ENCODE data around the gene PCNX2. TPM values are rescaled to one million over a fixed set of nuclear protein-coding genes. Genes with fewer than 3 reads are reported as not detected.
A peak's percentile ranks its signal among the peaks of the same experiment; 100 is the strongest.
"Not testable (repeated sequence)": the region's sequence is repeated elsewhere in the genome, so short reads cannot be mapped to it uniquely, and the experiment has no call there.

PCNX2 gene
- total RNA-seq, 8 experiments from 2014 or later = 3.6 to 40.8 (median 27.9) TPM

DNA sequence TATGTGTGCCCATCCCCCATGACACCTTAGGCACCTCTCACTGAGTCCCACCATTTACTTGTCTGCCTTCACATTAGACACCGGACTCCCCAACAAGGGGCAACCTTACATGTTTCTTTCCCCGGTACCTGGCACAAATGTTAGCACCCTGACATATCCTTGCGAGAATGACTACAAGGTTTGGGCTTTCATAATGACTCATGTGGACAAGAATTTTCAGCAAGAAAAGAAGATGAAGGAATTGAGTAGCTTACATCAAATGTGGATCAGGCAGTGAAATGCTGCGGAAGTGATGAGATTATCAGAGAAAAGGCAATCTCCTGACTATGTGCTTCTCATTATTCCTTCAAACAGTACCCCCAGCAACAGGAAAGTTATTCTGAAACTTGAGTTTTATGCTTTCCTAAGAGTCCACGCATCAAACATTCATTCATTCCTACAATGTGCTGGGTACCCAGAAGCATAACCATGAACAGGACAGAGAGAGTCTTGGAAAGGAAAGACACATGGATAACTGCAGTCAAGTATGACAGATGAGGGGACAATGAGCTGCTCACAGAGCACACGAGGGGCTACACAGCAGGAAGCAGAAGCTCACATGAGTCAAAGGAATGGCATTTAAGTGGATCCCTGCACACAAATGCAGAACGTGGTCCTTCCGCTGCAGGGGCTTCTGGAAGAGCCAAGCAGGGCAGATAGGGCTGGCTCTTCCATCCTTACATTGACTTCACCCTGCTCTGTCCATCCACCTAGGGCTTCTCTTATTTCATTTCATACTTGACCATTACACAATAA is 112.1 kb downstream of the PCNX2 start:
- WGBS, 10 experiments = 44 to 90% (median 80%) methylated on average over 1 to 7 of the region's 8 CpGs; no CpG with 5 or more reads in 1 of the 10 experiments
- no peak for ATAC-seq (replicated peaks in 6 of 8)
- Histone ChIP-seq H3K4me1 (replicated peaks in 1 of 2) (peaks cover 0 to 4% of the 10 kb centered on the region in 2 donors), H3K4me3 (no peak overlapping the region), H3K27ac (no peak overlapping the region)
- in situ Hi-C loops (cut with MboI; ENCODE audit: low pct_unique_long_range_greater_than_20kb in 2 of 9, low sequenced_read_pairs in 9 of 9, unreplicated experiment in 9 of 9) = no loop called here

DNA sequence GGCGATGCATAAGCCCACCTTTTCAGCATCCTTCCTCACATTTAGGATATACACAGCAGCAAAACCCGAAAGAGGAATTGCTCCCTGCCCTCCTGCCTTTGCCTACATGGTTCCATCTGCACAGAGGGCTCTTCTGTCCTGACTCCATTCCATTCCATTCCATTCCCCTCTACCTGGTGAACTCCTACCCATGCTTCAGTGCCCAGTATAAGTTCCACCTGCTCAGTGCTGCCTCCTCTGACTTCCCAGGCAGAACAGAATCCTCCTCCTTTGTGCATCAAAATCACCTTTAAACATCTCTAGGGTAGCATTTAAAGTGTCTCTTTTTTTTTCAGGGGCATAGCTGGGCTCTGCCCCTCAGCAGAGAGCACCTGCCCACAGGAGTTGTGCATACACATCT is 112.9 kb downstream of the PCNX2 start:
- in situ Hi-C loops (cut with MboI; ENCODE audit: low pct_unique_long_range_greater_than_20kb in 2 of 9, low sequenced_read_pairs in 9 of 9, unreplicated experiment in 9 of 9) = no loop called here
- no peak overlapping the region for H3K27ac ChIP-seq
- ATAC-seq (replicated peaks in 6 of 8) = no peak
- H3K4me1 ChIP-seq (replicated peaks in 1 of 2) = peaks cover 0 to 4% of the 10 kb centered on the region in 2 donors
- 55 to 100% (median 86%) methylated on average over 1 to 2 of the region's 2 CpGs; no CpG with 5 or more reads in 2 of the 10 experiments for WGBS, 10 experiments
- H3K4me3 ChIP-seq = no peak overlapping the region

DNA sequence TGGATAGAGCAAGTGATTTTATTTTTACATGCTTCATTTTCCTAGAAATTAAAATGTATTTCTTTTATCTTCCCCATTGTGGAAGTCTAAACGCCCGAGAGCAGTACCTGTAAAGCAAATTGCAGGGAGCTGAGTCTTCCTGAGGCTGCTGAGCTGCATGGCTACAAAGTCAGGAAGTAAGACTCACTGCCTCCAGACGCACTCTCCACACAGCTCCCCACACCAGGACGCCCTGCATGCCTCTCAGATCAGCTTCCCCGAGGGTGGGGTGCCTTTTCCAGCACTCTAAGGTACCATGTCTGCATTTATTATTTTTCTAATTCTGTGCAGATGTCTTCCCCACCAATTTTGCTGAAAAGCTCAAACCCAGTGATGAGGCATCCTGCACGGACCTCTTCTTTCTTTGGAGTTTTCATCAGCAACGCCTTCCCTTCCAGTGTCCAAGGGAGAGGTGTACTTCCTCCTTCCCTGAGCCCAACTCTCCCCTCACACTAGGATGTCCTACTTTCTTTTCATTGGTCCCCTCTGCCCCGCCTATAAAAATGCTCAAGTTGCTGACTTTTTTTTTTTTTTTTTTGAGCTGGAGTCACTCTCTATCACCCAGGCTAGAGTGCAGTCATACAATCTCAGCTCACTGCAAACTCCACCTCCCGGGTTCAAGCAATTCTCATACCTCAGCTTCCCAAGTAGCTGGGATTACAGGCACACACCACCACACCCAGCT is 114.7 kb downstream of the PCNX2 start:
- Histone ChIP-seq H3K4me3 (no peak overlapping the region), H3K27ac (no peak overlapping the region), H3K4me1 (replicated peaks in 1 of 2) (peaks cover 0 to 4% of the 10 kb centered on the region in 2 donors)
- ATAC-seq (replicated peaks in 6 of 8) = peak in 2 of 8 experiments; percentile 70 to 75
- in situ Hi-C loops (cut with MboI; ENCODE audit: low pct_unique_long_range_greater_than_20kb in 2 of 9, low sequenced_read_pairs in 9 of 9, unreplicated experiment in 9 of 9) = no loop called here
- WGBS, 10 experiments = 74 to 100% (median 86%) methylated on average over 1 to 9 of the region's 9 CpGs

GRCh38 chr1:233179638-233180037 is 115.9 kb downstream of the PCNX2 start:
- H3K27ac ChIP-seq; ATAC-seq (replicated peaks in 6 of 8); H3K4me3 ChIP-seq; in situ Hi-C loops (cut with MboI; ENCODE audit: low pct_unique_long_range_greater_than_20kb in 2 of 9, low sequenced_read_pairs in 9 of 9, unreplicated experiment in 9 of 9); H3K4me1 ChIP-seq (replicated peaks in 1 of 2): not testable (repeated sequence)
- 29 to 100% (median 87%) methylated on average over 1 of the region's 1 CpG; no CpG with 5 or more reads in 2 of the 10 experiments for WGBS, 10 experiments

DNA sequence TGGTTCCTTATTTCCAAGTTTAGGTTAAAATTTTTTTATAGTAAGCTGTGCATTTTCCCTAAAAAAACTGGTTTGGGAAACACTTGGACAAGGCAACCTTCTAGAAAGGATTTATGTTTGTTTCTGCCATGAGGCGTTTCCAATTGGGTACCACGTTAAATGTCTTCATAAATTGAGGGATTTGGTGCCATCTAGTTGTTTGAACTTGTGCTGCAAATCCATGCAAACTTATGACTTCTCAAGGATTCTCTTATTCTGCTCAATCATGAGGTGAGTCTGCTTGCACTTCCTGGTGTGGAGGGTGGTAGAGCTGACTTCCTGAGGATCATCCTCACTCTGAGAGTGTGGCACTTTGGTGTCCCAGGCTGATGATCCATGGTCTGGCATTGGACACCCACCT is 123.3 kb downstream of the PCNX2 start:
- in situ Hi-C loops (cut with MboI; ENCODE audit: low pct_unique_long_range_greater_than_20kb in 2 of 9, low sequenced_read_pairs in 9 of 9, unreplicated experiment in 9 of 9) = loop anchor here in 1 of 9 experiments (25.0 kb wide), 1 partner anchor 110 kb away; no protein-coding TSS in a partner anchor
- Histone ChIP-seq H3K27ac (no peak overlapping the region), H3K4me1 (replicated peaks in 1 of 2) (no peaks in the 10 kb centered on the region), H3K4me3 (no peak overlapping the region)
- ATAC-seq (replicated peaks in 6 of 8) = peak in 3 of 8 experiments; percentile 62 to 79 (median 71)
- WGBS, 10 experiments = 17 to 100% (median 81%) methylated on average over 1 to 2 of the region's 2 CpGs; no CpG with 5 or more reads in 3 of the 10 experiments

- Histone ChIP-seq H3K27ac (no peak overlapping the region), H3K4me1 (replicated peaks in 1 of 2) (no peaks in the 10 kb centered on the region), H3K4me3 (no peak overlapping the region)
- ATAC-seq (replicated peaks in 6 of 8) = no peak
- 74 to 99% (median 93%) methylated on average over 8 to 9 of the region's 9 CpGs for WGBS, 10 experiments
- in situ Hi-C loops (cut with MboI; ENCODE audit: low pct_unique_long_range_greater_than_20kb in 2 of 9, low sequenced_read_pairs in 9 of 9, unreplicated experiment in 9 of 9) = loop anchor here in 1 of 9 experiments (25.0 kb wide), 1 partner anchor 108 kb away; no protein-coding TSS in a partner anchor
These were observed 124.8 kb downstream of the PCNX2 start for GRCh38 chr1:233170741-233171140.

DNA sequence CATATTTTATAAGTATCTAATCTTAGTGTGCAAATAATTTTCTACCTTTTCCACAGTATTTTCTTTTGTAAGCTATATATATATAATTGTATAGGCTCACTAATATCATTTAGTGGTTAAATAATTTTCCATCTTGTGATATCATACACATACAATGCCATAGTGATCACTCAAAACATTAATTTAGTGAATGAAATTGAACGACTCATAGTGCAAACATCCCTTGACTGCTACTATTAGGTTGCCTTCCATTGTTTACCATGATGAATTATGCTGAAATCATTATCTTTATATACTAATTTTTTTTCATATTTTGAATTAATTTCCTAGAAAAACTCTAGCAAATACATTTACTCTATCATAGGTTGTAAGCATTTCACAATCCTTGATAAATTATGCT is 127.1 kb downstream of the PCNX2 start:
- no peak for ATAC-seq (replicated peaks in 6 of 8)
- WGBS, 10 experiments = 38 to 100% (median 80%) methylated on average over 1 of the region's 1 CpG; no CpG with 5 or more reads in 1 of the 10 experiments
- H3K4me1 ChIP-seq (replicated peaks in 1 of 2) = no peaks in the 10 kb centered on the region
- no peak overlapping the region for H3K27ac ChIP-seq
- in situ Hi-C loops (cut with MboI; ENCODE audit: low pct_unique_long_range_greater_than_20kb in 2 of 9, low sequenced_read_pairs in 9 of 9, unreplicated experiment in 9 of 9) = loop anchor here in 1 of 9 experiments (25.0 kb wide), 1 partner anchor 106 kb away; no protein-coding TSS in a partner anchor
- H3K4me3 ChIP-seq = no peak overlapping the region

- no peak overlapping the region for H3K27ac ChIP-seq
These were observed 128.6 kb downstream of the PCNX2 start for GRCh38 chr1:233166896-233167295.

GRCh38 chr1:233163696-233164095 is 131.8 kb downstream of the PCNX2 start:
- in situ Hi-C loops (cut with MboI; ENCODE audit: low pct_unique_long_range_greater_than_20kb in 2 of 9, low sequenced_read_pairs in 9 of 9, unreplicated experiment in 9 of 9) = loop anchor here in 1 of 9 experiments (25.0 kb wide), 1 partner anchor 101 kb away; no protein-coding TSS in a partner anchor
- ATAC-seq (replicated peaks in 6 of 8) = no peak
- no peaks in the 10 kb centered on the region for H3K4me1 ChIP-seq (replicated peaks in 1 of 2)
- no peak overlapping the region for H3K27ac ChIP-seq
- 88 to 100% (median 100%) methylated on average over 1 of the region's 1 CpG; no CpG with 5 or more reads in 1 of the 10 experiments for WGBS, 10 experiments
- no peak overlapping the region for H3K4me3 ChIP-seq

More at GRCh38 chr1:233166896-233167295, 128.6 kb downstream of the PCNX2 start:
- in situ Hi-C loops (cut with MboI; ENCODE audit: low pct_unique_long_range_greater_than_20kb in 2 of 9, low sequenced_read_pairs in 9 of 9, unreplicated experiment in 9 of 9) = loop anchor here in 1 of 9 experiments (25.0 kb wide), 1 partner anchor 105 kb away; no protein-coding TSS in a partner anchor
- ATAC-seq (replicated peaks in 6 of 8) = no peak
- Histone ChIP-seq H3K4me3 (no peak overlapping the region), H3K4me1 (replicated peaks in 1 of 2) (no peaks in the 10 kb centered on the region)
- WGBS, 10 experiments = 47 to 92% (median 80%) methylated on average over 2 to 4 of the region's 4 CpGs

DNA sequence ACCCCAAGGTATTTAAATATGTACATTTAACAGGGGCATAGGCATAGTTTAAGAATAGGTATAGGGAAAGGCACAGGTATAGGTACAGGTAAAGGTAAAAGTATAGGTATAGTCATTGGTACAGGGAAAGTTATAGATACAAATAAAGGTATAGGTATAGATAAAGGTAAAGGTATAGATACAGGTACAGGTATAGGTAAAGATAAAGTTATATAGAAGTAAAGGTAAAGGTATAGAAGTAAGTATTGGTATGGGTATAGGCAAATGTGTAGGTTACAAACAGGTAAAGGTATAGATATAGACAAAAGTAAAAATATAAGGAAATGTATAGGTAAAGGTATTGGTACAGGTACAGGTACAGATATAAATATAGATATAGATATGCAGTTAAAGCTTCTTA is 137.2 kb downstream of the PCNX2 start:
- H3K27ac ChIP-seq = no peak overlapping the region
- no peak for ATAC-seq (replicated peaks in 6 of 8)
- in situ Hi-C loops (cut with MboI; ENCODE audit: low pct_unique_long_range_greater_than_20kb in 2 of 9, low sequenced_read_pairs in 9 of 9, unreplicated experiment in 9 of 9) = loop anchor here in 1 of 9 experiments (25.0 kb wide), 1 partner anchor 96 kb away; no protein-coding TSS in a partner anchor
- no peaks in the 10 kb centered on the region for H3K4me1 ChIP-seq (replicated peaks in 1 of 2)
- no peak overlapping the region for H3K4me3 ChIP-seq

- Histone ChIP-seq H3K27ac (no peak overlapping the region), H3K4me3 (no peak overlapping the region), H3K4me1 (replicated peaks in 1 of 2) (no peaks in the 10 kb centered on the region)
- ATAC-seq (replicated peaks in 6 of 8) = no peak
- in situ Hi-C loops (cut with MboI; ENCODE audit: low pct_unique_long_range_greater_than_20kb in 2 of 9, low sequenced_read_pairs in 9 of 9, unreplicated experiment in 9 of 9) = loop anchor here in 1 of 9 experiments (25.0 kb wide), 1 partner anchor 95 kb away; no protein-coding TSS in a partner anchor
These were observed 138.3 kb downstream of the PCNX2 start for GRCh38 chr1:233157245-233157644.

DNA sequence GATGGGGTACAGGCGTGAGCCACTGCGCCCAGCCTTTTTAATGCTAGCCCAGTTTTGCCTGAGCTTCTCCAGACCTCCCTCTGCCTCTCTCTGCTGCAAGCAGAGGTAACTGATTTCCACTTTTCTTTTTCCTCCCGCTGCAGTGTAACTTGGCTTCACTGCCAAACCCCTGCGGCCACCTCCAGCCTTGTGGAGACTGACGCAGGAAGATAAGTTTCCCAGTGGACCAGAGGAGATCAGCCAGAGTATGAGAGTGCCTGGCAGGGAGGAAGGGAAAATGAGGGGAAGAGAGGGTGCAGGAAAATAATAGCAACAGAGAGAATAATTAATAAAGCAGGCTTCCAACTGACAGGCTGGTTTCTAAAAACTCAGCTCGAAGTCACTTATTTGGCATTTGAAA is 143.7 kb downstream of the PCNX2 start:
- no peak for ATAC-seq (replicated peaks in 6 of 8)
- Histone ChIP-seq H3K27ac (no peak overlapping the region), H3K4me3 (no peak overlapping the region), H3K4me1 (replicated peaks in 1 of 2) (no peaks in the 10 kb centered on the region)
- WGBS, 10 experiments = 60 to 100% (median 94%) methylated on average over 1 to 6 of the region's 6 CpGs; no CpG with 5 or more reads in 2 of the 10 experiments
- in situ Hi-C loops (cut with MboI; ENCODE audit: low pct_unique_long_range_greater_than_20kb in 2 of 9, low sequenced_read_pairs in 9 of 9, unreplicated experiment in 9 of 9) = loop anchor here in 1 of 9 experiments (25.0 kb wide), 1 partner anchor 90 kb away; no protein-coding TSS in a partner anchor

GRCh38 chr1:233144434-233144833 is 151.1 kb downstream of the PCNX2 start:
- in situ Hi-C loops (cut with MboI; ENCODE audit: low pct_unique_long_range_greater_than_20kb in 2 of 9, low sequenced_read_pairs in 9 of 9, unreplicated experiment in 9 of 9) = no loop called here
- no peak for ATAC-seq (replicated peaks in 6 of 8)
- Histone ChIP-seq H3K4me1 (replicated peaks in 1 of 2) (peaks cover 0 to 6% of the 10 kb centered on the region in 2 donors), H3K4me3 (no peak overlapping the region), H3K27ac (no peak overlapping the region)
- WGBS, 10 experiments = 62 to 100% (median 92%) methylated on average over 1 to 2 of the region's 2 CpGs

Measured in motor neuron (in vitro differentiated cells).